ENCODE results near the gene SLC28A2.
"Not testable (repeated sequence)": the region's sequence is repeated elsewhere in the genome, so short reads cannot be mapped to it uniquely, and the experiment has no call there.

The SLC28A2 gene

GRCh38 chr15:45251888-45252287 lies at the start of gene SLC28A2:
Gene SLC28A2 (plus strand): TSS chr15:45252234. CDS start chr15:45253216, 982 bp downstream.
- DNase-seq (ENCODE audit: low read depth) = no peak

DNA sequence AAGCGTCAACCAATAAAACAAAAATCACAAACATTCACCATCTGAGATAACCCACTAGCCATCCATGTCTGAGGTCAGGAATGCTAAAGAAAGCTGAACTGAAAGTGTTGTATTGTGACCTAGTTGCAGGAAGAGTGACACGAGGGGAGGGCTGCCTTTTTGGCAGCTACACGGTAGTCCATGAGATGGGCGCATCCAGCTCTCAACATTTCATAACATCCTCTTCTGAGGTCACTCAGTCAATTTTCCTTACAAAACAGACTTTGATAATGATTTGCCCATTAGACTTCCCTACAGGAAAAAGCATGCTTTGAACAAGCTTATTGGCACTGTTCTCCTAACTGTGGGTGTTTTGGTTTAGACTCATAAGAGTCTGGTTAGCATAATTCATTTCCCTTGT lies 48.9 kb upstream of the SLC28A2 start:
- DNase-seq (ENCODE audit: low read depth) = no peak

- peak; percentile 52 for DNase-seq (ENCODE audit: low read depth)
These were observed 46.8 kb upstream of the SLC28A2 start for GRCh38 chr15:45205192-45205591.

GRCh38 chr15:45212493-45212892 lies 39.5 kb upstream of the SLC28A2 start:
- DNase-seq (ENCODE audit: low read depth) = no peak

DNA sequence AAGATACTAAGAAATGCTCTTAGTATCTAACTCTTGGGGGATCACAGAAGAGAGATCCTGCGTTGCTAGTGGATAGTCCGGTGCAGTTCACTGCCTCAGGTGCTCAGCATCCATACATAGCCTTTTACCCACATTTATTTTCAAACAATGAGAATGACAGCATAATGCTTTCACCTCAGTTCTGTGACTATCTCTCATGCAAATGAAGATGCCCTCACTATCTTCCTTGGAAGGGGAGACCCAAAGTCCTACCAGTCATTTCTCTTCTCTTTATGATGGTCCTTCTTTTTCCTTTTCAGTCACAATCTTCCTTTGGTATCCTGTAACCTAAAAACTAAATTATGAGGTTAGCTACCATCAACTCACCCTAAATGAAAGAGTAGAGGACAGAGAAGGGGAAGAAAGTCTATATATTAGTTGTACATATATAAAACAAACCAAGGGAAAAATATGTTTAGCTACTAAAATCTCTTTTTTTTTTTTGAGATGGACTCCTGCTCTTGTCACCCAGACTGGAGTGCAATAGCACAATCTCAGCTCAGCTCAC lies 30.9 kb upstream of the SLC28A2 start:
- no peak for DNase-seq (ENCODE audit: low read depth)

DNA sequence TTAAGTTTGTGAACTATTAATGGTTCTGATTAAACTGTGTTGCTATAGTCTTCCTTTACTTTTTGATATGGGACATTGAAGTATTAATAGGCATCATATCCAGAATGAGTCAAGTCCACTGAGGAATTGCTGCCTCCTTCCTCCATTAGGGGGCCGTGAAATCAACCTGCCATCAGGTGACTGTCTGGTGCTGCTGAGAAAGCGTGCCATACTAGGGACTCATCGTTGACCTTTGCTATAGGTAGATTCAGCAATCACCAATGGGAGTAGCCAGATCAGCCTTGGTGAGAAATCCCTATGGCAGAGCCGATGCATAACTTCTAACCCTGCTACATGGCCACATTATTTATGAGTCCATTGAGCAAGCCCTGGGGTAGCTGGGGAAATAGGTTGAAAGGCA lies 30.1 kb upstream of the SLC28A2 start:
- no peak for DNase-seq (ENCODE audit: low read depth)

DNA sequence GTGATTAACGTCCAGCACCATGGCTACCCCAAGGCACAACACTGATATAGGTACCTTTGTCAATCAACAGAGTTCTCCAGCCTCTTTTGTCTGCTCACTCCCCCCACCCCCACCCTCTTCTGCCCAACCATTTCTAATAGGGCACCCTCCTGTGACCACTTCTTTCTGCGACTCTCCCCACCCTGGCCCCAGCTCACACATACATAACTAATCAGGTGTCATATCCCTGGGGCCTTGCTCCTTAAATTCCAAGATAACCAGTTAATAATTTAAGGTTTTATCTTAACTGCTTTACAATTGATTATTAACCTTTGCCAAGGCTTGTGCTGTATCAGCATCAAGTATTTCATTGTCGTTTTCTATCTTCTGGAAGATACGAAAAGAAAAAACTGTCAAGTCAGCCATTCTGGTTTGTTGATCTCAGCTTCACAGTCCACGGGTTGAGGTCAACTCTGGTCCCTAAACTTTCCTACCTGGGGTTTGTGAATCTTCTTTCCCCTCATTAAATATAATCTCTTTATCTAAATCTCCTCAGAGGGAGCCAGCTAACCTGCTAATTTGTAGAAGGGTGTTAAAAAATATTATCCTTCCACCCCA lies 27.3 kb upstream of the SLC28A2 start:
- no peak for DNase-seq (ENCODE audit: low read depth)

- DNase-seq (ENCODE audit: low read depth) = no peak
These were observed 26.3 kb upstream of the SLC28A2 start for GRCh38 chr15:45225506-45226273.

DNA sequence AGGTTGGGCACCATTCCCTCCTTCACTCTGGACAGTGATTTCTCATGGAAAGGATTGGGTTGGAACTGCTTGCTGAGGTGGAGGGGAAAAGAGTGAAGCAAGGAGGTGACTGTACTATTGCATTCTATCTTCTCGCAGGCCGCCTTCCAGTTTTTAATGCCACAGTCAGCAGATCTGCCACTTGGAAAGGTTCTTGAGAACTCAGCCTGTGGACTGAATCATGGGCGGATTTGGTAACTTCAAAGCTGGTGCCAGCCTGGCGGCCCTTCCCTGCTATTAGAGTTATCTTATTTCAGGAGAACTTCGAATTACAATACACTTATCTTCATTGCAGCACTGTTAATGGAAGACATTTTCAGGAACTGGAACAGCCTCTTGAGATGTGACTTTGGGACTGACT lies 23.1 kb upstream of the SLC28A2 start:
- DNase-seq (ENCODE audit: low read depth) = peak; percentile 3

- no peak for DNase-seq (ENCODE audit: low read depth)
These were observed 21.6 kb upstream of the SLC28A2 start for GRCh38 chr15:45230245-45230965.

- no peak for DNase-seq (ENCODE audit: low read depth)
These were observed 20.9 kb upstream of the SLC28A2 start for GRCh38 chr15:45231132-45231531.

GRCh38 chr15:45231864-45232562 lies 20.0 kb upstream of the SLC28A2 start:
- no peak for DNase-seq (ENCODE audit: low read depth)

- no peak for DNase-seq (ENCODE audit: low read depth)
These were observed 17.3 kb upstream of the SLC28A2 start for GRCh38 chr15:45234562-45235235.

DNA sequence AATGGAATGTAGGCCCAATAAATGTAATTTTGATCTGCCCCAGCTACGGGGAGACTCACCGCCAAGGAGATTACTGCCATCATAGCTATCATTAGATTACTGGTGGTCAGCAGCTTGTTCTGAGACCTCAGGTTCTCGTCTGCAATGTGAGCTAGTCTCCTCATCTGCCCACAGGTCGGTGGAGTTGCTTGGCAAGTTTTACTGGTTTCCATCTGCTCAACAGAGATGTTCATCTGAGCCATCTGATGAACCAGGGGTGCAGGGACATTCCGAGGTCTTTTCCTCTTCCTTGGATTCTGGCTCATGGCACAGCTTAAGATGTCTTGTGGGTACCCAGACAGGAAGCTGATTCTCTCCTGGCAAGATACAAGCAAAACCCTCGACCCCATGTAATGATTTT lies 15.2 kb upstream of the SLC28A2 start:
- not testable (repeated sequence) for DNase-seq (ENCODE audit: low read depth)

DNA sequence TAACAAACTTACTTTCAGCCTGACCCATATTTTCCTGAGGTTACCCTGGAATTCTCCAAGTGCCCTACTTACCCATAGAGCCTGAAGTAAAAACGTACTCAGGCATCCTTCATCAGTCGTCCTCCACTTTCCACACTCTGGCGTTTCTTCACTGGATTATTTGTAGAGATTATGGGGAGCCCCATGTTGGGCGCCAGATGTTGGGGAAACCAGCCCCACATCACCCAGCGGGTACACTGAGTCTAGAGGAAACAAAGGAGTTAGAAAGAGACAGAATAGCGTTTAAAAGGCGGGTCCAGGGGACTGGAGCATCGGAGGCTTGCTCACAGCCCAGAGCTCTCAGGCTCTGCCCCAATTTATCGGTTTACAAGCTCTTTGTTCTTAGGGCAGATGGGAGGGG lies 9.7 kb upstream of the SLC28A2 start:
- no peak for DNase-seq (ENCODE audit: low read depth)

- DNase-seq (ENCODE audit: low read depth) = no peak
These were observed 2.8 kb upstream of the SLC28A2 start for GRCh38 chr15:45249125-45249780.

- DNase-seq (ENCODE audit: low read depth) = no peak
These were observed 1.3 kb downstream of the SLC28A2 start for GRCh38 chr15:45253330-45253729.

DNA sequence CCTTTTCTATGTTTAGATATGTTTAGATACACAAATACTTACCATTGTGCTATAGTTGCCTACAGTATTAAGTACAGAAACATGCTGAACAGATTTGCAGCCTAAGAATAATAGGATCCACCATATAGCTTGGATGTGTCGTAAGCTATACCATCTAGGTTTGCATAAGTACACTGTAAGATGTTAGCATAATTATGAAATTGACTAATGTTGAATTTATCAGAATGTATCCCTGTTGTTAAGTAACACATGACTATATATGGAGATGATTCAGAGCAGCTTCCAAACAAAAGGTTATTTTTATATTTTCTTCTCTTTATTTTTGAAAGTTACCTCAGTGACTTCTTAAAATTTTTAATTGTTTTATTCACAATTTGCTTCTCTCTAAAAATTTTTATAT lies 2.4 kb downstream of the SLC28A2 start:
- no peak for DNase-seq (ENCODE audit: low read depth)

DNA sequence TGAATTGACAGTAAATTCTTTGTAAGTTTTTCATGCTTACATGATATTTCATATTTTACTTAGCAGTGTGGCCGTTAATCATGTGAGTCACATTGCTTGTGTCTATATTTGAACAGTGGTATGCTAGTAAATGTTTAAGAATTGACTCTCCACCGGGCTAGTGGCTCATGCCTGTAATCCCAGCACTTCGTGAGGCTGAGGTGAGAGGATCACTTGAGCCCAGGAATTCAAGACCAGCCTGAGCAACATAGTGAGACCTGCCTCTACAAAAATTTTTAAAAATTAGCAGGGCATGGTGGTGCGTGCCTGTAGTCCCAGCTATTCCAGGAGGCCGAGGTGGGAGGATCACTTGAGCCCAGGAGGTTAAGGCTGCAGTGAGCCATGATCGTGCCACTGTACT lies 2.8 kb downstream of the SLC28A2 start:
- not testable (repeated sequence) for DNase-seq (ENCODE audit: low read depth)

GRCh38 chr15:45259796-45260195 lies 7.8 kb downstream of the SLC28A2 start:
- no peak for DNase-seq (ENCODE audit: low read depth)

GRCh38 chr15:45262906-45263461 lies 10.9 kb downstream of the SLC28A2 start:
- DNase-seq (ENCODE audit: low read depth) = no peak

All from fibroblast of gingiva (primary cell).